HEK293 (cell line): ENCODE measurements around the gene SH3BP5L.

Experiments used
- CTCF ChIA-PET: fragments of 350-600 bp; formaldehyde crosslinking; extraction: SDS; loops from one replicate; lab custom pipeline; 2021; ENCODE audit warnings: antibody characterized with exemption; lab: Yijun Ruan, JAX
- POLR2A ChIA-PET: fragments of 300-600 bp; formaldehyde crosslinking; extraction: SDS; loops from one replicate; lab custom pipeline; 2020; ENCODE audit warnings: antibody characterized with exemption, inconsistent platforms; lab: Yijun Ruan, JAX
- H3K27ac ChIP-seq: fragments of 200-500 bp; sonication (Bioruptor generic); 2 replicates; pipeline ENCODE4 v1.5.1; 2014; ENCODE audit warnings: low read depth, low read length, control low read depth, inconsistent platforms; ENCODE audit errors: extremely low read depth
- H3K36me3 ChIP-seq, 2 experiments: fragments of 200-500 bp in 1 of 2; sonication (Bioruptor generic) in 1 of 2; 1 replicate in 1 of 2; 2 replicates in 1 of 2; pipeline ENCODE4 v1.5.1; 2014 to 2017; ENCODE audit warnings: inconsistent platforms in 2 of 2, low read length in 2 of 2; ENCODE audit not compliant: control insufficient read depth in 2 of 2, insufficient read depth in 1 of 2
- H3K4me1 ChIP-seq: fragments of 200-500 bp; sonication (Bioruptor generic); 2 replicates; pipeline ENCODE4 v1.5.1; 2014; ENCODE audit warnings: mild to moderate bottlenecking, low read length, inconsistent platforms; ENCODE audit not compliant: control insufficient read depth, insufficient read depth
- H3K4me3 ChIP-seq: 2 replicates; pipeline ENCODE4 v1.5.1; 2011; ENCODE audit warnings: low read depth, mild to moderate bottlenecking, control low read depth, low read length, moderate library complexity
- H3K9me3 ChIP-seq: fragments of 200-500 bp; sonication (Bioruptor generic); 2 replicates; pipeline ENCODE4 v1.5.1; 2014; ENCODE audit warnings: low read depth, low read length, inconsistent platforms; ENCODE audit not compliant: control insufficient read depth, insufficient read depth
- BCL11A ChIP-seq: fragments of 450-650 bp; formaldehyde crosslinking; IDR thresholded peaks from 2 replicates; pipeline ENCODE4 v1.5.1; 2016; ENCODE audit warnings: low read depth, missing biosample characterization, missing genetic modification characterization
- INSM2 ChIP-seq: fragments of 450-650 bp; formaldehyde crosslinking; IDR thresholded peaks from 2 replicates; pipeline ENCODE4 v1.5.1; 2016; ENCODE audit warnings: missing biosample characterization, missing genetic modification characterization
- SP3 ChIP-seq: fragments of 450-650 bp; formaldehyde crosslinking; IDR thresholded peaks from 2 replicates; pipeline ENCODE4 v1.5.1; 2016; ENCODE audit warnings: missing biosample characterization, missing genetic modification characterization
- ZBTB1 ChIP-seq: fragments of 450-650 bp; formaldehyde crosslinking; IDR thresholded peaks from 2 replicates; pipeline ENCODE4 v1.5.1; 2016; ENCODE audit warnings: missing biosample characterization, missing genetic modification characterization
- ZBTB44 ChIP-seq: fragments of 450-650 bp; IDR thresholded peaks from 2 replicates; pipeline ENCODE4 v1.5.1; 2018; ENCODE audit warnings: missing biosample characterization, mild to moderate bottlenecking, missing genetic modification characterization
- ZBTB48 ChIP-seq: fragments of 450-650 bp; formaldehyde crosslinking; IDR thresholded peaks from 2 replicates; pipeline ENCODE4 v1.5.1; 2016; ENCODE audit warnings: missing biosample characterization, missing genetic modification characterization
- ZEB2 ChIP-seq: fragments of 450-650 bp; formaldehyde crosslinking; IDR thresholded peaks from 2 replicates; pipeline ENCODE4 v1.5.1; 2016; ENCODE audit warnings: missing biosample characterization, missing genetic modification characterization
- ZNF138 ChIP-seq: fragments of 450-650 bp; formaldehyde crosslinking; IDR thresholded peaks from 2 replicates; pipeline ENCODE4 v1.5.1; 2016; ENCODE audit warnings: missing biosample characterization, missing genetic modification characterization, borderline replicate concordance
- ZNF302 ChIP-seq: fragments of 450-650 bp; formaldehyde crosslinking; IDR thresholded peaks from 2 replicates; pipeline ENCODE4 v1.5.1; 2016; ENCODE audit warnings: missing biosample characterization, missing genetic modification characterization, low read depth
- ZNF394 ChIP-seq: fragments of 450-650 bp; formaldehyde crosslinking; IDR thresholded peaks from 2 replicates; pipeline ENCODE4 v1.5.1; 2016; ENCODE audit warnings: missing biosample characterization, missing genetic modification characterization, mild to moderate bottlenecking, moderate library complexity, borderline replicate concordance
- ZNF398 ChIP-seq: fragments of 450-650 bp; formaldehyde crosslinking; IDR thresholded peaks from 2 replicates; pipeline ENCODE4 v1.5.1; 2017; ENCODE audit warnings: missing biosample characterization, missing genetic modification characterization
- ZNF501 ChIP-seq: fragments of 450-650 bp; formaldehyde crosslinking; IDR thresholded peaks from 2 replicates; pipeline ENCODE4 v1.5.1; 2016; ENCODE audit warnings: missing biosample characterization, missing genetic modification characterization
- ZNF514 ChIP-seq: fragments of 450-650 bp; formaldehyde crosslinking; IDR thresholded peaks from 2 replicates; pipeline ENCODE4 v1.5.1; 2016; ENCODE audit warnings: missing biosample characterization, missing genetic modification characterization
- ZNF561 ChIP-seq: fragments of 450-650 bp; IDR thresholded peaks from 2 replicates; pipeline ENCODE4 v1.5.1; 2018; ENCODE audit warnings: missing biosample characterization, missing genetic modification characterization, borderline replicate concordance
- ZNF585B ChIP-seq: fragments of 450-650 bp; formaldehyde crosslinking; IDR thresholded peaks from 2 replicates; pipeline ENCODE4 v1.5.1; 2016; ENCODE audit warnings: missing biosample characterization, missing genetic modification characterization
- ZNF654 ChIP-seq: fragments of 450-650 bp; formaldehyde crosslinking; IDR thresholded peaks from 2 replicates; pipeline ENCODE4 v1.5.1; 2016; ENCODE audit warnings: low read depth, missing biosample characterization, missing genetic modification characterization
- ZNF76 ChIP-seq: fragments of 450-650 bp; formaldehyde crosslinking; IDR thresholded peaks from 2 replicates; pipeline ENCODE4; 2016; ENCODE audit warnings: low read depth, missing biosample characterization, missing genetic modification characterization, borderline replicate concordance
- ZNF791 ChIP-seq: fragments of 450-650 bp; formaldehyde crosslinking; IDR thresholded peaks from 2 replicates; pipeline ENCODE4 v1.5.1; 2016; ENCODE audit warnings: missing biosample characterization, missing genetic modification characterization

The SH3BP5L gene

GRCh38 chr1:248813546-248813945 lies 12.2 kb downstream of the SH3BP5L start (continued):
- TF ChIP-seq ZBTB44 (tag by site-specific recombination) (no peak), ZNF394 (tag by site-specific recombination) (no peak), ZNF501 (no peak)
- TF ChIP-seq, all 188 proteins: peak for 0

- ChIA-PET CTCF (no interaction called here), POLR2A (no interaction called here)
- Histone ChIP-seq H3K4me1 (no peaks in the 10 kb centered on the region), H3K27ac (no peak overlapping the region), H3K9me3 (no peaks in the 10 kb centered on the region), H3K4me3 (no peak overlapping the region), H3K36me3 (peaks cover 0 to 49% of the 10 kb centered on the region in 2 experiments; a peak in 1 of 3 replicates)
- no peak for TF ChIP-seq ZBTB48 (tag by site-specific recombination)
- no peak for TF ChIP-seq ZNF514
- TF ChIP-seq ZNF561, result no peak
- no peak for TF ChIP-seq BCL11A
- no peak for TF ChIP-seq ZNF654 (tag by site-specific recombination)
- no peak for TF ChIP-seq ZNF398 (tag by site-specific recombination)
- no peak for TF ChIP-seq ZNF76 (tag by site-specific recombination)
- no peak for TF ChIP-seq ZNF585B
- no peak for TF ChIP-seq ZEB2 (tag by site-specific recombination)
- TF ChIP-seq INSM2 (tag by site-specific recombination), result no peak
- no peak for TF ChIP-seq SP3
- TF ChIP-seq ZNF302 (tag by site-specific recombination), result no peak
- no peak for TF ChIP-seq ZBTB44 (tag by site-specific recombination)
- TF ChIP-seq ZNF138, result no peak
- TF ChIP-seq ZBTB1 (tag by site-specific recombination), result no peak
- no peak for TF ChIP-seq ZNF791 (tag by site-specific recombination)
- no peak for TF ChIP-seq ZNF394 (tag by site-specific recombination)
Observed at GRCh38 chr1:248812736-248813425, 12.8 kb downstream of the SH3BP5L start.
